Peyer's patch (tissue), 4 donors: ENCODE data around the gene HUS1. TPM values are rescaled to one million over a fixed set of nuclear protein-coding genes. Genes with fewer than 3 reads are reported as not detected.
A peak's percentile ranks its signal among the peaks of the same experiment; 100 is the strongest.

Experiments
- DNase-seq, 3 donors: peaks; one replicate each; pipeline ENCODE4 v3.0.0-alpha.2; 2017 to 2019
- H3K27ac ChIP-seq, 4 donors: fragments of 200-600 bp; sonication (generic); one replicate each; pipeline ENCODE4 v1.5.1; 2016 to 2019
- H3K27me3 ChIP-seq, 2 donors: fragments of 200-600 bp; sonication (generic); one replicate each; pipeline ENCODE4 v1.5.1; 2019
- H3K36me3 ChIP-seq, 3 donors: fragments of 200-600 bp; sonication (generic); one replicate each; pipeline ENCODE4 v1.5.1; 2016 to 2019
- H3K4me1 ChIP-seq, 4 donors: fragments of 200-600 bp; sonication (generic); one replicate each; pipeline ENCODE4 v1.5.1; 2016 to 2019
- H3K4me3 ChIP-seq, 4 donors: fragments of 200-600 bp; sonication (generic); 1 replicate in 3 of 4; 2 replicates in 1 of 4; pipeline ENCODE4 v1.5.1; 2016 to 2019; ENCODE audit warnings: mild to moderate bottlenecking in 1 of 4
- H3K9me3 ChIP-seq, 4 donors: fragments of 200-600 bp; sonication (generic); one replicate each; pipeline ENCODE4 v1.5.1; 2016 to 2019; ENCODE audit warnings: mild to moderate bottlenecking in 1 of 4
- POLR2A ChIP-seq, 2 donors: fragments of 450-650 bp; IDR thresholded peaks; one replicate each; pipeline ENCODE4 v1.5.1; 2017; ENCODE audit warnings: antibody characterized with exemption in 2 of 2, mild to moderate bottlenecking in 2 of 2, moderate library complexity in 2 of 2
- total RNA-seq, 4 donors: library from RNA; depleted of rRNA; stranded (reverse); fragments of >200 nt; gene quantifications; one replicate each; pipeline ENCODE4 v1.1.0, GENCODE V29; 2016
- TF ChIP-seq, protein P1 (sequence below), 6 experiments: fragments of 450-650 bp in 4 of 6; fragments of 200-600 bp in 2 of 6; sonication (generic) in 1 of 6; IDR thresholded peaks; one replicate each; pipeline ENCODE4 v1.5.1; 2017 to 2019; ENCODE audit warnings: antibody characterized with exemption in 6 of 6, mild to moderate bottlenecking in 3 of 6, moderate library complexity in 1 of 6

The HUS1 gene
- total RNA-seq, 4 donors from 2014 or later = 33.6 to 63.4 (median 53.4) TPM

DNA sequence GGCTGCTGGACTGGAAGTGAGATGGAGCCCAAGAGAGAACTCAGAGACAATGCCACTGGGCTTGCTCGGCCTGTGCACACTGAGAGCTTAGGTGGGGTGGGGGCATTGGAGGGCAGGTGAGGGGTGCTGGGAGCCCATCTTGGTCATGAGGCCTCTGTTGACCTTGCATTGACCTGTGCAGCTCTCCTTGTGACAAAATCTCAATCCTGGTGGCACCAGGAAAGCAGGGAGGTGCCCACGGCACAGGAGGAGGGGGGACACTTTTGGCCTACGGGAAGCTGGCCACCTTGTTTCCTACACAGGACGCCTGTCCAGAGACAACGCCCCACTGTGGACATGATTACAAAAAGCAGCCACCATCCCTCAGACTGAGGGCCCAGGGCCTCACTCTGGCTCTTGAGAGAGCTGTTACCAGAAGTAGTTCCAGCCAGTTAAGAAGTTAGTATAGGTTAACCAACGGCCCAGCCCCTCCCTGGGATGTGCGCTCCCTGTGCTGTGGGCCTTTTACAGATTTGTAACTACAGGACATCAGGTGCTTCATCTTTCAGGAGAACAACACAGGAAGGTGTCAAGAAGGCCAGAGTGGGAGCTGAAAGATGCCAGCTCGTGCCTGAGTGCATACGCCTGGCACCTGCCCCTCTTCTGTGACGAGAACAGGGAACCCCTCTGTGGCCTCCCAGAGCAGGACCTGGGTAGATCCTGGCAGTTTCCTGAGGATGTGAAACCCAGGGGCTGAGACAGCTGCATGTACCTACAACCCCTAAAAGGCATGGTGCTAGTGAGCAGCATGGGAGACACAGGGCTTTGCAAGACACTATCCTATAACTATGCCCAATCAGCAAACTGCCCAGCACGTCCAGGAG, 41.5 kb downstream of the HUS1 start:
- H3K27ac ChIP-seq = peak overlapping the region in 1 of 4 donors; percentile 67
- no peaks in the 10 kb centered on the region for H3K36me3 ChIP-seq
- H3K4me3 ChIP-seq = no peak overlapping the region
- TF ChIP-seq, protein P1, sequence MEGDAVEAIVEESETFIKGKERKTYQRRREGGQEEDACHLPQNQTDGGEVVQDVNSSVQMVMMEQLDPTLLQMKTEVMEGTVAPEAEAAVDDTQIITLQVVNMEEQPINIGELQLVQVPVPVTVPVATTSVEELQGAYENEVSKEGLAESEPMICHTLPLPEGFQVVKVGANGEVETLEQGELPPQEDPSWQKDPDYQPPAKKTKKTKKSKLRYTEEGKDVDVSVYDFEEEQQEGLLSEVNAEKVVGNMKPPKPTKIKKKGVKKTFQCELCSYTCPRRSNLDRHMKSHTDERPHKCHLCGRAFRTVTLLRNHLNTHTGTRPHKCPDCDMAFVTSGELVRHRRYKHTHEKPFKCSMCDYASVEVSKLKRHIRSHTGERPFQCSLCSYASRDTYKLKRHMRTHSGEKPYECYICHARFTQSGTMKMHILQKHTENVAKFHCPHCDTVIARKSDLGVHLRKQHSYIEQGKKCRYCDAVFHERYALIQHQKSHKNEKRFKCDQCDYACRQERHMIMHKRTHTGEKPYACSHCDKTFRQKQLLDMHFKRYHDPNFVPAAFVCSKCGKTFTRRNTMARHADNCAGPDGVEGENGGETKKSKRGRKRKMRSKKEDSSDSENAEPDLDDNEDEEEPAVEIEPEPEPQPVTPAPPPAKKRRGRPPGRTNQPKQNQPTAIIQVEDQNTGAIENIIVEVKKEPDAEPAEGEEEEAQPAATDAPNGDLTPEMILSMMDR (IDR thresholded peaks at IDR 0.05) = no peak
- TF ChIP-seq POLR2A (IDR thresholded peaks at IDR 0.05) = no peak
- no peaks in the 10 kb centered on the region for H3K9me3 ChIP-seq
- peaks cover 0 to 14% (median 2%) of the 10 kb centered on the region in 4 donors for H3K4me1 ChIP-seq
- peak in 2 of 3 donors; percentile 76 to 82 for DNase-seq
- H3K27me3 ChIP-seq = no peaks in the 10 kb centered on the region

DNA sequence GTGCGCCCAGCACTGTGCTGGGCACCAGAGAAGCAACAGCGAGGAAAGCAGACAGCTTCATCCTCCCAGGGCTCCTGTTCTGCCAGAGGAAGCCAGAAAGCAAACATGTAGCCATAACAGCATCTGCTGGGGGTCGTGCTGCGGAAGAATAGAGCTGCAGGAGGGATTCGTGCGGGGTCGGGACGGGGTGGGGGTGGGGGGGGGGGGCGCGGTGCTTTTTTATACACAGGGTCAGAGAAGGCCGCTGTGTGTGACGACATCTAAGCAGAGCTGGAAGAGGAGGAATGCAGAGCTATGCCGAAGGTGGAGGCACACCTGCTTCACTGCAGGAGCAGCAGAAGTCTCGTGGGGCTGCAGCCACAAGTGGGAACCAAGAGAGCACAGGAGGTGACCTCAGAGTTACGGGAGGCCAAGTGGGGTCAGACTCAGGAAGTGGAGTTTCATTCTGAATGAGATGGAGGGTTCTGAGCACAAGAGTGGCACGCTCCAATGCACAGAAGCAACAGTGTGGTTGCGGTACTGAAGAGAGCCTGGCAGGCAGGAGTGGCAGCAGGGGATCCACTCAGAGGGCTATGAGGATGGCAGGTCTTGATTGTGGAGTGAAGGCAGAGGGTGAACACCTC, 42.2 kb downstream of the HUS1 start:
- peak in 2 of 3 donors; percentile 84 to 85 for DNase-seq
- Histone ChIP-seq H3K4me3 (no peak overlapping the region), H3K27ac (peak overlapping the region in 1 of 4 donors; percentile 67), H3K9me3 (no peaks in the 10 kb centered on the region), H3K36me3 (no peaks in the 10 kb centered on the region), H3K4me1 (peaks cover 0 to 14% (median 2%) of the 10 kb centered on the region in 4 donors), H3K27me3 (no peaks in the 10 kb centered on the region)
- no peak for TF ChIP-seq POLR2A (IDR thresholded peaks at IDR 0.05)
- TF ChIP-seq, protein P1 (IDR thresholded peaks at IDR 0.05) = no peak

DNA sequence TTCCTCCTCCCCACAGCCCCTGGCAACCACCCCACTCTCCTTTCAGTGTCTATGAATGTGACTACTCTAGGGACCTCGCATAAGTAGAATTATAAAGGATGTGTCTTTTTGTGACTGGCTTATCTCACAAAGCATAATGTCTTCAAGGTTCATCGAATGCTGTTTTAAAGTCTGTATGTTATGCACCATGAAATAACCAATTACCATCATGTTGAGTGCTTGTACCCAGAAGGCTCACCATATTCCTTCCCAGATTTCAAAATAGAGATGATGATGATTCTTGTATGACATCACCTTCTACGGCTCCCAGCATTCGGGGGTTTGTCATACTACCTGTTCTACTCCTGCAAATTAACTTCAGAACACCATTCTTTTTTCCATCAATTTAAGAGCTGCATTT, 43.1 kb downstream of the HUS1 start:
- Histone ChIP-seq H3K27me3 (no peaks in the 10 kb centered on the region), H3K36me3 (no peaks in the 10 kb centered on the region), H3K4me1 (peaks cover 0 to 14% (median 2%) of the 10 kb centered on the region in 4 donors), H3K4me3 (no peak overlapping the region), H3K9me3 (no peaks in the 10 kb centered on the region), H3K27ac (no peak overlapping the region)
- DNase-seq = no peak
- TF ChIP-seq POLR2A (IDR thresholded peaks at IDR 0.05) = no peak
- TF ChIP-seq, protein P1 (IDR thresholded peaks at IDR 0.05) = no peak

DNA sequence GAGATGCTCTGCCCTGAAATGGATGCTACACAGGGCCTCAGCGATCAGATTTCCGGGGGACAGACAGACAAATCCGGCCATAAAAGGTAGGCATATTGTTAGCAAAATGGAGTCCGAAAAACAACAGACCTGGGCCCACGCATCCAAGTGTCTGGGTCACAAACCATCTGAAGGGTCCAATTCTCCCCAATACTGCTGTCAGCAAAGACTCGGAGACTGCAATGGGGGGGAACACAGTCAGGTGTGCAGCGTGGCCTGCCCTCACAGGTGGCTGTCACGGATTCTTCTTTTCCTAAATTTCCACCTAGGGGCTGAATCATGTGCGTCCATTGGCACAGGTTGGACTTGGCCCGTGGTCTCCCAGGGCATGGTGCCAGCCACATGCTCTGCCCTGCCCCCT, 44.1 kb downstream of the HUS1 start:
- no peaks in the 10 kb centered on the region for H3K27me3 ChIP-seq
- TF ChIP-seq, protein P1 (IDR thresholded peaks at IDR 0.05) = no peak
- no peak for TF ChIP-seq POLR2A (IDR thresholded peaks at IDR 0.05)
- no peaks in the 10 kb centered on the region for H3K9me3 ChIP-seq
- H3K4me3 ChIP-seq = no peak overlapping the region
- H3K4me1 ChIP-seq = peaks cover 0 to 9% (median 2%) of the 10 kb centered on the region in 4 donors
- no peak overlapping the region for H3K27ac ChIP-seq
- DNase-seq = no peak
- H3K36me3 ChIP-seq = no peaks in the 10 kb centered on the region

DNA sequence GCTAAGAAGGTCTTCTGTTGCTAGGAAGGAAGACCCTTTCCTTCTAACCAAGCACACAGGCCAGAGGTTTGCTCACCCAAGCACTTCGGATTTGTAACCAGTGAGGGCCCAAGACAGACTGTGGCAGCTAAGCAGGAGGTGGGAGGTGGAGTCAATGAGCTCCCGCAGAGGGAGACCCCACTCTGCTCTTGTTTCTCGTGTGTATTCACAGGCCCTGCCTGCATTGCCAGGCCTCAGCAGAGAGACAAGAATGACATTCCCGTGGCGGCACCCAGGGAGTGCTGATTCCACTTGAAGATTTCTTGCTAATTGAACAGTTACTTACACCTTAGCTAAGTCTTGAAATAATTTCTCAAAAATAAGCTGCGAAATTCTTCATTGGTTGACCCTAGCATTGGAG, 44.6 kb downstream of the HUS1 start:
- no peak overlapping the region for H3K27ac ChIP-seq
- H3K4me3 ChIP-seq = no peak overlapping the region
- peaks cover 0 to 5% (median 2%) of the 10 kb centered on the region in 4 donors for H3K4me1 ChIP-seq
- H3K9me3 ChIP-seq = no peaks in the 10 kb centered on the region
- TF ChIP-seq, protein P1 (IDR thresholded peaks at IDR 0.05) = no peak
- TF ChIP-seq POLR2A (IDR thresholded peaks at IDR 0.05) = no peak
- no peak for DNase-seq
- H3K27me3 ChIP-seq = no peaks in the 10 kb centered on the region
- H3K36me3 ChIP-seq = no peaks in the 10 kb centered on the region
